GM18502 (cell line): ENCODE results near the gene SHPK.
A peak's percentile ranks its signal among the peaks of the same experiment; 100 is the strongest.

ENCODE experiments used
- ATAC-seq: cut with Tn5 transposase; IDR thresholded peaks from one replicate; pipeline ENCODE4 v1.9.1; 2021; ENCODE audit warnings: mild to moderate bottlenecking; ENCODE audit not compliant: unreplicated experiment, poor library complexity

Gene SHPK

GRCh38 chr17:3636154-3636907 is at the start of gene SHPK, which contains the start of gene CTNS:
Gene SHPK, minus strand, starts transcription at chr17:3636250. Its CDS starts 31 bp downstream, at chr17:3636219.
Gene CTNS, plus strand, starts transcription at chr17:3636760. Its CDS starts 3,447 bp downstream, at chr17:3640207.
- ATAC-seq = peak; percentile 92

GRCh38 chr17:3685174-3685573 is 49.1 kb upstream of the SHPK start:
- no peak for ATAC-seq

- no peak for ATAC-seq
Observed at GRCh38 chr17:3683054-3683511, 47.0 kb upstream of the SHPK start.

GRCh38 chr17:3682033-3682432 is 46.0 kb upstream of the SHPK start:
- ATAC-seq = no peak

GRCh38 chr17:3681565-3681964 is 45.5 kb upstream of the SHPK start:
- no peak for ATAC-seq

GRCh38 chr17:3681057-3681456 is 45.0 kb upstream of the SHPK start:
- no peak for ATAC-seq

GRCh38 chr17:3679531-3680126 is 43.6 kb upstream of the SHPK start:
- no peak for ATAC-seq

GRCh38 chr17:3678821-3679530 is 42.9 kb upstream of the SHPK start:
- no peak for ATAC-seq

GRCh38 chr17:3678095-3678820 is 42.2 kb upstream of the SHPK start:
- no peak for ATAC-seq

GRCh38 chr17:3675886-3676285 is 39.8 kb upstream of the SHPK start:
- ATAC-seq = no peak

- no peak for ATAC-seq
Observed at GRCh38 chr17:3672571-3672970, 36.5 kb upstream of the SHPK start.

- ATAC-seq = no peak
Observed at GRCh38 chr17:3669548-3669947, 33.5 kb upstream of the SHPK start.

- ATAC-seq = no peak
Observed at GRCh38 chr17:3669085-3669347, 33.0 kb upstream of the SHPK start.

GRCh38 chr17:3668279-3669084 is 32.4 kb upstream of the SHPK start, which contains the start of the genes EMC6 and TAX1BP3:
Gene EMC6, plus strand, starts transcription at chr17:3668812. Its CDS starts 335 bp downstream, at chr17:3669147.
Gene TAX1BP3, minus strand, starts transcription at chr17:3668578. Its CDS starts 52 bp downstream, at chr17:3668526.
- ATAC-seq = peak; percentile 82

- peak; percentile 2 for ATAC-seq
Observed at GRCh38 chr17:3667366-3668278, 31.6 kb upstream of the SHPK start.

- ATAC-seq = no peak
Observed at GRCh38 chr17:3666516-3666915, 30.5 kb upstream of the SHPK start.

- ATAC-seq = no peak
Observed at GRCh38 chr17:3665834-3666233, 29.8 kb upstream of the SHPK start.

- ATAC-seq = no peak
Observed at GRCh38 chr17:3663102-3664011, 27.3 kb upstream of the SHPK start.
